Body of pancreas (tissue), 4 donors: Measurements from ENCODE around the gene HSPG2. TPM values are rescaled to one million over a fixed set of nuclear protein-coding genes. Genes with fewer than 3 reads are reported as not detected.

Experiments
- ATAC-seq: fragments of 150-250 bp; one replicate; pipeline ENCODE4 v1.9.1; 2016
- DNase-seq, 4 donors: peaks; one replicate each; pipeline ENCODE4 v3.0.0-alpha.2; 2019
- H3K27ac ChIP-seq, 4 donors: fragments of 200-600 bp; sonication (generic); 1 replicate in 3 of 4; 2 replicates in 1 of 4; pipeline versions ENCODE4 v1.5.1 to v1.6.1; 2016 to 2019; ENCODE audit warnings: mild to moderate bottlenecking in 1 of 4, mixed read lengths in 1 of 4, moderate library complexity in 1 of 4
- H3K27me3 ChIP-seq, 2 donors: fragments of 200-600 bp; sonication (generic); one replicate each; pipeline ENCODE4 v1.6.0; 2016; ENCODE audit warnings: mild to moderate bottlenecking in 1 of 2
- H3K36me3 ChIP-seq, 2 donors: fragments of 200-600 bp; sonication (generic); replicated peaks in 1 of 2; 2 replicates each; pipeline ENCODE4 v1.5.1; 2016; ENCODE audit warnings: low read depth in 2 of 2; ENCODE audit not compliant: insufficient read depth in 1 of 2
- H3K4me1 ChIP-seq: fragments of 200-600 bp; sonication (generic); one replicate; pipeline ENCODE4 v1.6.0; 2016
- H3K4me3 ChIP-seq, 2 donors: fragments of 200-600 bp; sonication (generic); 1 replicate in 1 of 2; 2 replicates in 1 of 2; pipeline ENCODE4 v1.5.1; 2016 to 2019
- H3K9me3 ChIP-seq, 3 donors: fragments of 200-600 bp; sonication (generic); 1 replicate in 2 of 3; 2 replicates in 1 of 3; pipeline ENCODE4 v1.5.1; 2016
- POLR2A ChIP-seq, 3 donors: fragments of 450-650 bp; IDR thresholded peaks; one replicate each; pipeline ENCODE4 v1.6.1; 2016; ENCODE audit warnings: antibody characterized with exemption in 3 of 3, mild to moderate bottlenecking in 2 of 3
- WGBS, 2 donors: methylation state at CpG; one replicate each; pipeline ENCODE4 v1.1.5; 2017; 5-methylcytosine and 5-hydroxymethylcytosine counted together
- intact Hi-C: fragments of 100-400 bp; cut with DNase I; formaldehyde crosslinking; loops from one replicate; pipeline ENCODE4 v1.15.1; 2023
- total RNA-seq, 2 donors: library from RNA; depleted of rRNA; stranded (reverse); fragments of >200 nt; gene quantifications; one replicate each; pipeline ENCODE4 v1.1.0, GENCODE V29; 2016
- TF ChIP-seq, protein P1 (sequence below), 7 experiments: fragments of 450-650 bp in 4 of 7; fragments of 200-600 bp in 3 of 7; sonication (generic) in 3 of 7; IDR thresholded peaks; one replicate each; pipeline ENCODE4 v1.5.1; 2016 to 2019; ENCODE audit warnings: antibody characterized with exemption in 7 of 7

HSPG2 gene
- total RNA-seq, 2 donors from 2014 or later, result 87.7 to 179 TPM

DNA sequence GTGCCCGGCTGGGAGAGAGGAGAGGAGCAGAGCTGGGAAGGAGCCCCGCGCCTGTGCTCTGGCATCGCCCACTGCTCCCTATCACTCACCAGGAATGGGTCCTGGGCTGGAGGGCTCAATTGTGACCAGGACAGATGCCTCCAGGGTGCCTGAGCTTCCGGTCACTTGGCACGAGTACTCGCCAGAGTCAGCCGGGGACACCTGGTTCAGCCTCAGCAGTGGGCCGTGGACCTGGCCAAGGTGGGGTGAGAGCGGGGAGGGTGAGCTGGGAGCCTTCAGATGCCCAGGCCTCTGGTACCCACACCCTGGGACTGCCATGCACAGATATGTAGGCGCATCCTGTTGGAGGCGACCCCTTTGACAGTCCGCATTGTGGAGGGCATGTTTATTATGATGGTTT is 93.9 kb downstream of the HSPG2 start:
- ATAC-seq (no peak), DNase-seq (no peak)
- TF ChIP-seq, protein P1, sequence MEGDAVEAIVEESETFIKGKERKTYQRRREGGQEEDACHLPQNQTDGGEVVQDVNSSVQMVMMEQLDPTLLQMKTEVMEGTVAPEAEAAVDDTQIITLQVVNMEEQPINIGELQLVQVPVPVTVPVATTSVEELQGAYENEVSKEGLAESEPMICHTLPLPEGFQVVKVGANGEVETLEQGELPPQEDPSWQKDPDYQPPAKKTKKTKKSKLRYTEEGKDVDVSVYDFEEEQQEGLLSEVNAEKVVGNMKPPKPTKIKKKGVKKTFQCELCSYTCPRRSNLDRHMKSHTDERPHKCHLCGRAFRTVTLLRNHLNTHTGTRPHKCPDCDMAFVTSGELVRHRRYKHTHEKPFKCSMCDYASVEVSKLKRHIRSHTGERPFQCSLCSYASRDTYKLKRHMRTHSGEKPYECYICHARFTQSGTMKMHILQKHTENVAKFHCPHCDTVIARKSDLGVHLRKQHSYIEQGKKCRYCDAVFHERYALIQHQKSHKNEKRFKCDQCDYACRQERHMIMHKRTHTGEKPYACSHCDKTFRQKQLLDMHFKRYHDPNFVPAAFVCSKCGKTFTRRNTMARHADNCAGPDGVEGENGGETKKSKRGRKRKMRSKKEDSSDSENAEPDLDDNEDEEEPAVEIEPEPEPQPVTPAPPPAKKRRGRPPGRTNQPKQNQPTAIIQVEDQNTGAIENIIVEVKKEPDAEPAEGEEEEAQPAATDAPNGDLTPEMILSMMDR (IDR thresholded peaks at IDR 0.05), result no peak
- no peak for TF ChIP-seq POLR2A (IDR thresholded peaks at IDR 0.05)
- WGBS, 2 donors, result 94 to 97% methylated on average over 5 to 13 of the region's 13 CpGs
- H3K27me3 ChIP-seq, result no peaks in the 10 kb centered on the region
- no peaks in the 10 kb centered on the region for H3K9me3 ChIP-seq
- no peak overlapping the region for H3K27ac ChIP-seq
- peaks cover 0 to 16% of the 10 kb centered on the region in 2 donors for H3K36me3 ChIP-seq
- intact Hi-C loops, result no loop called here
- H3K4me3 ChIP-seq, result no peak overlapping the region
- no peaks in the 10 kb centered on the region for H3K4me1 ChIP-seq

- DNase-seq, result no peak
These were observed 94.4 kb downstream of the HSPG2 start for GRCh38 chr1:21842606-21843162.

DNA sequence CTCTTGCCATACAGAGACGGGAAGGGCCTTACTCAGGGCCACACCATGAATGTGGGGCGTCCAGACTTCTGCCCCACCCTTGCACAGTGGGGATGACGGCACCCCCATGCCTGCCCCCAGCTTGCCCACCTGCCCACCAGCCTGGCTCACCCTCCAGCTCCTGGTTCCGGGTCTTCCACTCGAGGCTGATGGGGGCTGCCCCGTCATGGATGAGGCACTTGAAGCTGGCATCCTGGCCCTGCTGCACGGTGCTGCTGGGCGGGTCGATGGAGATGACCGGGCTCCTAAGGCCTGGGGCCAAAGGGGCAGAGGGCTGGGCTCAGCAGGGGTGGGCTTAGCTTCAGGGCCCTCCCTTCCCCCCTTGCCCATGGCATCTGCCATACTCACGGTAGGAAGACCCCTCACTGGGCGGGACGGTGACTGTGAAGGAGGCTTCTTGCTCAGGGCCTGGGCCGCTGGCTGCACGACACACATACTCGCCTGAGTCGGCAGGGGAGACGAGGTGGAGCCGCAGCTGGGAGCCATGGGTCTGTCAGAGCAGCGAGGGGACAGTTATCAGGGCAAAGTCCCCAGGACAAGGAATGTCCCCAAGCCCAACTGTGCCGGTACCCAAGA is 95.2 kb downstream of the HSPG2 start:
- Histone ChIP-seq H3K36me3 (peaks cover 0 to 16% of the 10 kb centered on the region in 2 donors), H3K4me3 (no peak overlapping the region), H3K9me3 (no peaks in the 10 kb centered on the region), H3K4me1 (no peaks in the 10 kb centered on the region), H3K27ac (no peak overlapping the region), H3K27me3 (no peaks in the 10 kb centered on the region)
- ATAC-seq (no peak), DNase-seq (no peak)
- WGBS, 2 donors, result 90 to 95% methylated on average over 14 to 15 of the region's 21 CpGs
- intact Hi-C loops, result no loop called here
- TF ChIP-seq POLR2A (IDR thresholded peaks at IDR 0.05), result no peak
- TF ChIP-seq, protein P1 (IDR thresholded peaks at IDR 0.05), result no peak

More at GRCh38 chr1:21842606-21843162, 94.4 kb downstream of the HSPG2 start:
- H3K27me3 ChIP-seq, result no peaks in the 10 kb centered on the region
- H3K4me3 ChIP-seq, result no peak overlapping the region
- 93 to 100% methylated on average over 3 to 15 of the region's 15 CpGs for WGBS, 2 donors
- ATAC-seq, result no peak
- intact Hi-C loops, result no loop called here
- H3K27ac ChIP-seq, result no peak overlapping the region
- no peaks in the 10 kb centered on the region for H3K4me1 ChIP-seq
- no peak for TF ChIP-seq POLR2A (IDR thresholded peaks at IDR 0.05)
- TF ChIP-seq, protein P1 (IDR thresholded peaks at IDR 0.05), result no peak
- H3K36me3 ChIP-seq, result peaks cover 0 to 16% of the 10 kb centered on the region in 2 donors
- no peaks in the 10 kb centered on the region for H3K9me3 ChIP-seq

- Histone ChIP-seq H3K4me1 (no peaks in the 10 kb centered on the region), H3K9me3 (no peaks in the 10 kb centered on the region), H3K27ac (no peak overlapping the region), H3K4me3 (no peak overlapping the region), H3K27me3 (no peaks in the 10 kb centered on the region), H3K36me3 (peaks cover 0 to 16% of the 10 kb centered on the region in 2 donors)
- intact Hi-C loops, result no loop called here
- DNase-seq, result no peak
- WGBS, 2 donors, result 89 to 94% methylated on average over 12 to 13 of the region's 13 CpGs
- no peak for ATAC-seq
- no peak for TF ChIP-seq POLR2A (IDR thresholded peaks at IDR 0.05)
- TF ChIP-seq, protein P1 (IDR thresholded peaks at IDR 0.05), result no peak
These were observed 96.1 kb downstream of the HSPG2 start for GRCh38 chr1:21840981-21841380.
